ENCODE data around the gene DLGAP1. TPM values are rescaled to one million over a fixed set of nuclear protein-coding genes. Genes with fewer than 3 reads are reported as not detected.

DLGAP1 gene
- total and polyA plus RNA-seq, 2 of the 13 experiments (the other 11 are each of a cell fraction or from before 2014, with no cell fraction given) = 0.01 TPM; not detected in 1

DNA sequence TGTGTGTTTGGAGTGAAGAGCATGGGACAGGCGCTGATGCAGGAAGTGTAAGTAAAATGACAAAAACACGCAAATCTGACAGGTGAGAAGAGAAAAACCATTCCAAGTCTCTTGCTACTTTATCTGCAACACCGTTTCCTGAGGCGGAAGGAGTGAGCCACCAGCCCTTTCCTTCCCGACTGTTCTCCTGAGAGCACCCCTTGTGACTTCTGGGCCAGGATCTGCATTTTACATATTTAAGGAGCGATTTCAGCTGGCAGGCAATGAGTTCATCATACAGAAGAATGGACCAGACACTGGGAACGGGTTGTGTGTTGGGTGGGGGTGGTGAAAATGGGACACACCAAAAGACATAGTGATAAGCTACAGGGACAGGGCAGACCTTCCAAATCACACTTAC lies 727.8 kb downstream of the DLGAP1 start:
- H3K27ac ChIP-seq (ENCODE audit: extremely low read length, insufficient read depth, low read length) = no peak overlapping the region
- no peak for FAIRE-seq
- no peak for ATAC-seq
- BruUV-seq (replicated peaks) = no TSS peak
- H3K27me3 ChIP-seq (ENCODE audit: control insufficient read depth in 1 of 2, insufficient read depth in 2 of 2, low read length in 2 of 2) = peaks cover 0 to 14% of the 10 kb centered on the region in 2 experiments; a peak in 2 of 5 replicates
- no peak overlapping the region for H2AFZ ChIP-seq (ENCODE audit: low read length)
- POLR2A ChIA-PET = no interaction called here
- H3K9me3 ChIP-seq (ENCODE audit: low read length) = no peaks in the 10 kb centered on the region
- H3K9ac ChIP-seq (ENCODE audit: insufficient read depth, low read depth, low read length) = no peak overlapping the region
- WGBS (ENCODE audit: low lambda C conversion rate) = 41% methylated on average over 7 of the region's 7 CpGs
- H3K4me3 ChIP-seq (replicated peaks in 1 of 3; ENCODE audit: insufficient read depth in 1 of 3, low read depth in 2 of 3, low read length in 3 of 3) = no peak overlapping the region
- intact Hi-C loops (cut with micrococcal nuclease; ENCODE audit: unreplicated experiment) = no loop called here
- no peak overlapping the region for H3K4me2 ChIP-seq (ENCODE audit: low read depth, low read length)
- no peaks in the 10 kb centered on the region for H3K79me2 ChIP-seq (ENCODE audit: insufficient read depth, low read length)
- in situ Hi-C loops (cut with HindIII; ENCODE audit: extremely low pct_ligation_motif_present, low pct_unique_long_range_greater_than_20kb) = no loop called here
- H4K20me1 ChIP-seq (ENCODE audit: insufficient read depth, low read length) = no peaks in the 10 kb centered on the region
- H3K4me1 ChIP-seq (ENCODE audit: insufficient read depth, low read length) = peaks cover 30% of the 10 kb centered on the region
- CTCF ChIA-PET (ENCODE audit: low intra/inter-chr PET ratio, low total read pairs) = no interaction called here
- no peaks in the 10 kb centered on the region for H3K36me3 ChIP-seq (replicated peaks in 1 of 2; ENCODE audit: control insufficient read depth in 1 of 2, insufficient read depth in 2 of 2, low read length in 2 of 2)
- DNase-seq (ENCODE audit: low spot score) = no peak
- TF ChIP-seq CEBPG (CRISPR knock-in tag; IDR thresholded peaks at IDR 0.05) (no peak), KLF9 (CRISPR knock-in tag; IDR thresholded peaks at IDR 0.05; ENCODE audit: low read depth) (no peak), PCBP2 (optimal IDR thresholded peaks at IDR 0.05; ENCODE audit: low read depth, low read length, poor library complexity, severe bottlenecking) (no peak), GABPA (IDR thresholded peaks at IDR 0.05; ENCODE audit: low read depth, low read length) (no peak), GABPA (CRISPR knock-in tag; IDR thresholded peaks at IDR 0.05; ENCODE audit: low read depth) (no peak), ZNF747 (CRISPR knock-in tag; IDR thresholded peaks at IDR 0.05; ENCODE audit: borderline replicate concordance) (no peak), ZNF775 (CRISPR knock-in tag; IDR thresholded peaks at IDR 0.05; ENCODE audit: borderline replicate concordance) (no peak), ZFP82 (CRISPR knock-in tag; IDR thresholded peaks at IDR 0.05; ENCODE audit: borderline replicate concordance) (no peak), ZNF605 (CRISPR knock-in tag; IDR thresholded peaks at IDR 0.05) (no peak), ZNF10 (CRISPR knock-in tag; IDR thresholded peaks at IDR 0.05; ENCODE audit: borderline replicate concordance, low read depth) (no peak), ATRX (CRISPR knock-in tag; IDR thresholded peaks at IDR 0.05; ENCODE audit: borderline replicate concordance) (no peak)
- TF ChIP-seq, protein P1, sequence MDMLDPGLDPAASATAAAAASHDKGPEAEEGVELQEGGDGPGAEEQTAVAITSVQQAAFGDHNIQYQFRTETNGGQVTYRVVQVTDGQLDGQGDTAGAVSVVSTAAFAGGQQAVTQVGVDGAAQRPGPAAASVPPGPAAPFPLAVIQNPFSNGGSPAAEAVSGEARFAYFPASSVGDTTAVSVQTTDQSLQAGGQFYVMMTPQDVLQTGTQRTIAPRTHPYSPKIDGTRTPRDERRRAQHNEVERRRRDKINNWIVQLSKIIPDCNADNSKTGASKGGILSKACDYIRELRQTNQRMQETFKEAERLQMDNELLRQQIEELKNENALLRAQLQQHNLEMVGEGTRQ (IDR thresholded peaks at IDR 0.05; ENCODE audit: low read depth, low read length) = no peak
- TF ChIP-seq, protein P1 (CRISPR knock-in tag; IDR thresholded peaks at IDR 0.05; ENCODE audit: borderline replicate concordance) = no peak
- TF ChIP-seq, protein P2, sequence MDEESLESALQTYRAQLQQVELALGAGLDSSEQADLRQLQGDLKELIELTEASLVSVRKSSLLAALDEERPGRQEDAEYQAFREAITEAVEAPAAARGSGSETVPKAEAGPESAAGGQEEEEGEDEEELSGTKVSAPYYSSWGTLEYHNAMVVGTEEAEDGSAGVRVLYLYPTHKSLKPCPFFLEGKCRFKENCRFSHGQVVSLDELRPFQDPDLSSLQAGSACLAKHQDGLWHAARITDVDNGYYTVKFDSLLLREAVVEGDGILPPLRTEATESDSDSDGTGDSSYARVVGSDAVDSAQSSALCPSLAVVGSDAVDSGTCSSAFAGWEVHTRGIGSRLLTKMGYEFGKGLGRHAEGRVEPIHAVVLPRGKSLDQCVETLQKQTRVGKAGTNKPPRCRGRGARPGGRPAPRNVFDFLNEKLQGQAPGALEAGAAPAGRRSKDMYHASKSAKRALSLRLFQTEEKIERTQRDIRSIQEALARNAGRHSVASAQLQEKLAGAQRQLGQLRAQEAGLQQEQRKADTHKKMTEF (CRISPR knock-in tag; IDR thresholded peaks at IDR 0.05) = no peak
- TF ChIP-seq, protein P3, sequence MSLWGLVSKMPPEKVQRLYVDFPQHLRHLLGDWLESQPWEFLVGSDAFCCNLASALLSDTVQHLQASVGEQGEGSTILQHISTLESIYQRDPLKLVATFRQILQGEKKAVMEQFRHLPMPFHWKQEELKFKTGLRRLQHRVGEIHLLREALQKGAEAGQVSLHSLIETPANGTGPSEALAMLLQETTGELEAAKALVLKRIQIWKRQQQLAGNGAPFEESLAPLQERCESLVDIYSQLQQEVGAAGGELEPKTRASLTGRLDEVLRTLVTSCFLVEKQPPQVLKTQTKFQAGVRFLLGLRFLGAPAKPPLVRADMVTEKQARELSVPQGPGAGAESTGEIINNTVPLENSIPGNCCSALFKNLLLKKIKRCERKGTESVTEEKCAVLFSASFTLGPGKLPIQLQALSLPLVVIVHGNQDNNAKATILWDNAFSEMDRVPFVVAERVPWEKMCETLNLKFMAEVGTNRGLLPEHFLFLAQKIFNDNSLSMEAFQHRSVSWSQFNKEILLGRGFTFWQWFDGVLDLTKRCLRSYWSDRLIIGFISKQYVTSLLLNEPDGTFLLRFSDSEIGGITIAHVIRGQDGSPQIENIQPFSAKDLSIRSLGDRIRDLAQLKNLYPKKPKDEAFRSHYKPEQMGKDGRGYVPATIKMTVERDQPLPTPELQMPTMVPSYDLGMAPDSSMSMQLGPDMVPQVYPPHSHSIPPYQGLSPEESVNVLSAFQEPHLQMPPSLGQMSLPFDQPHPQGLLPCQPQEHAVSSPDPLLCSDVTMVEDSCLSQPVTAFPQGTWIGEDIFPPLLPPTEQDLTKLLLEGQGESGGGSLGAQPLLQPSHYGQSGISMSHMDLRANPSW (CRISPR knock-in tag; IDR thresholded peaks at IDR 0.05; ENCODE audit: borderline replicate concordance) = no peak
- TF ChIP-seq, protein P4, sequence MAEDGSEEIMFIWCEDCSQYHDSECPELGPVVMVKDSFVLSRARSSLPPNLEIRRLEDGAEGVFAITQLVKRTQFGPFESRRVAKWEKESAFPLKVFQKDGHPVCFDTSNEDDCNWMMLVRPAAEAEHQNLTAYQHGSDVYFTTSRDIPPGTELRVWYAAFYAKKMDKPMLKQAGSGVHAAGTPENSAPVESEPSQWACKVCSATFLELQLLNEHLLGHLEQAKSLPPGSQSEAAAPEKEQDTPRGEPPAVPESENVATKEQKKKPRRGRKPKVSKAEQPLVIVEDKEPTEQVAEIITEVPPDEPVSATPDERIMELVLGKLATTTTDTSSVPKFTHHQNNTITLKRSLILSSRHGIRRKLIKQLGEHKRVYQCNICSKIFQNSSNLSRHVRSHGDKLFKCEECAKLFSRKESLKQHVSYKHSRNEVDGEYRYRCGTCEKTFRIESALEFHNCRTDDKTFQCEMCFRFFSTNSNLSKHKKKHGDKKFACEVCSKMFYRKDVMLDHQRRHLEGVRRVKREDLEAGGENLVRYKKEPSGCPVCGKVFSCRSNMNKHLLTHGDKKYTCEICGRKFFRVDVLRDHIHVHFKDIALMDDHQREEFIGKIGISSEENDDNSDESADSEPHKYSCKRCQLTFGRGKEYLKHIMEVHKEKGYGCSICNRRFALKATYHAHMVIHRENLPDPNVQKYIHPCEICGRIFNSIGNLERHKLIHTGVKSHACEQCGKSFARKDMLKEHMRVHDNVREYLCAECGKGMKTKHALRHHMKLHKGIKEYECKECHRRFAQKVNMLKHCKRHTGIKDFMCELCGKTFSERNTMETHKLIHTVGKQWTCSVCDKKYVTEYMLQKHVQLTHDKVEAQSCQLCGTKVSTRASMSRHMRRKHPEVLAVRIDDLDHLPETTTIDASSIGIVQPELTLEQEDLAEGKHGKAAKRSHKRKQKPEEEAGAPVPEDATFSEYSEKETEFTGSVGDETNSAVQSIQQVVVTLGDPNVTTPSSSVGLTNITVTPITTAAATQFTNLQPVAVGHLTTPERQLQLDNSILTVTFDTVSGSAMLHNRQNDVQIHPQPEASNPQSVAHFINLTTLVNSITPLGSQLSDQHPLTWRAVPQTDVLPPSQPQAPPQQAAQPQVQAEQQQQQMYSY (CRISPR knock-in tag; IDR thresholded peaks at IDR 0.05) = no peak

Measured in HepG2 (cell line).